Activated naive CD8-positive, alpha-beta T cell treated with anti-CD3 and anti-CD28 coated beads, Interleukin-2, amount 10 ng/mL, durations not matched to agents 7 days and 5 days (primary cell): ENCODE results near the gene GMPPA. TPM values are rescaled to one million over a fixed set of nuclear protein-coding genes. Genes with fewer than 3 reads are reported as not detected.

Experiments
- ATAC-seq: fragments of 150-1000 bp; cut with Tn5 transposase; one replicate; pipeline ENCODE4 v1.10.0; 2021; ENCODE audit warnings: low read depth, moderate library complexity
- POLR2A ChIA-PET: fragments of 350-600 bp; sonication (Branson Sonifier 250); formaldehyde crosslinking; loops from one replicate; lab custom pipeline; 2021; ENCODE audit warnings: antibody characterized with exemption; lab: Charles Lee
- DNase-seq: peaks from one replicate; pipeline ENCODE4 v3.0.0; 2021
- H3K27ac Mint-ChIP-seq: one replicate; pipeline ENCODE4 v1.8.0; 2022; ENCODE audit warnings: mild to moderate bottlenecking, mixed read lengths
- H3K27me3 Mint-ChIP-seq: one replicate; pipeline ENCODE4 v1.8.0; 2022; ENCODE audit warnings: mild to moderate bottlenecking, moderate library complexity, mixed read lengths
- H3K36me3 Mint-ChIP-seq: one replicate; pipeline ENCODE4 v1.8.0; 2021; ENCODE audit warnings: mild to moderate bottlenecking, mixed read lengths
- H3K4me1 Mint-ChIP-seq: one replicate; pipeline ENCODE4 v1.8.0; 2021; ENCODE audit warnings: mixed read lengths
- H3K4me3 Mint-ChIP-seq: one replicate; pipeline ENCODE4 v1.8.0; 2022; ENCODE audit warnings: mild to moderate bottlenecking, moderate library complexity, mixed read lengths
- H3K9me3 Mint-ChIP-seq: one replicate; pipeline ENCODE4 v1.8.0; 2021; ENCODE audit warnings: mixed read lengths
- total RNA-seq, 2 experiments: library from RNA; stranded (reverse); gene quantifications; one replicate each; pipeline ENCODE4 v1.2.3, GENCODE V29; 2021

The GMPPA gene
- total RNA-seq, 2 experiments from 2014 or later: 31.3 to 32.6 TPM

GRCh38 chr2:219461047-219461514, 37.6 kb upstream of the GMPPA start:
- Mint-ChIP-seq H3K27ac (peak overlapping the region; percentile 87), H3K4me1 (peaks cover 8% of the 10 kb centered on the region), H3K4me3 (peak overlapping the region; percentile 37), H3K9me3 (no peaks in the 10 kb centered on the region), H3K27me3 (no peaks in the 10 kb centered on the region), H3K36me3 (no peaks in the 10 kb centered on the region)
- ATAC-seq (peak; percentile 89), DNase-seq (peak; percentile 59)
- POLR2A ChIA-PET: interaction anchor here (0.7 to 1.3 kb wide), 5 partner anchors 8 to 73 kb away, joined by 3 to 4 read pairs (median 3); partner anchors contain the start of gene GMPPA

- no peaks in the 10 kb centered on the region for H3K36me3 Mint-ChIP-seq
- no peaks in the 10 kb centered on the region for H3K27me3 Mint-ChIP-seq
- H3K9me3 Mint-ChIP-seq: no peaks in the 10 kb centered on the region
- peak overlapping the region; percentile 87 for H3K27ac Mint-ChIP-seq
- no peak overlapping the region for H3K4me3 Mint-ChIP-seq
- ATAC-seq (no peak), DNase-seq (no peak)
- POLR2A ChIA-PET: interaction anchor here (0.8 to 1.3 kb wide), 4 partner anchors 9 to 74 kb away, joined by 3 to 4 read pairs (median 4); partner anchors contain the start of gene GMPPA
- H3K4me1 Mint-ChIP-seq: peaks cover 8% of the 10 kb centered on the region
Observed at GRCh38 chr2:219461669-219462068, 37.0 kb upstream of the GMPPA start.

GRCh38 chr2:219462349-219462748, 36.3 kb upstream of the GMPPA start:
- Mint-ChIP-seq H3K4me1 (peaks cover 8% of the 10 kb centered on the region), H3K9me3 (no peaks in the 10 kb centered on the region), H3K27me3 (no peaks in the 10 kb centered on the region), H3K4me3 (no peak overlapping the region), H3K27ac (no peak overlapping the region), H3K36me3 (no peaks in the 10 kb centered on the region)
- POLR2A ChIA-PET: interaction anchor here (1.8 kb wide), 1 partner anchor 36 kb away, joined by 4 read pairs; the partner anchor contains the start of gene GMPPA
- no peak for DNase-seq
- no peak for ATAC-seq

GRCh38 chr2:219464286-219465032, 34.2 kb upstream of the GMPPA start:
- Mint-ChIP-seq H3K4me1 (peaks cover 3% of the 10 kb centered on the region), H3K9me3 (no peaks in the 10 kb centered on the region), H3K27ac (no peak overlapping the region), H3K4me3 (no peak overlapping the region), H3K27me3 (no peaks in the 10 kb centered on the region), H3K36me3 (no peaks in the 10 kb centered on the region)
- no peak for DNase-seq
- POLR2A ChIA-PET: no interaction called here
- no peak for ATAC-seq

GRCh38 chr2:219465659-219466561, 32.8 kb upstream of the GMPPA start:
- POLR2A ChIA-PET: no interaction called here
- no peak for ATAC-seq
- no peak for DNase-seq
- Mint-ChIP-seq H3K4me3 (no peak overlapping the region), H3K27me3 (no peaks in the 10 kb centered on the region), H3K4me1 (no peaks in the 10 kb centered on the region), H3K27ac (no peak overlapping the region), H3K36me3 (no peaks in the 10 kb centered on the region), H3K9me3 (no peaks in the 10 kb centered on the region)

GRCh38 chr2:219466816-219467735, 31.6 kb upstream of the GMPPA start:
- Mint-ChIP-seq H3K27me3 (no peaks in the 10 kb centered on the region), H3K9me3 (no peaks in the 10 kb centered on the region), H3K4me3 (no peak overlapping the region), H3K36me3 (no peaks in the 10 kb centered on the region), H3K27ac (no peak overlapping the region), H3K4me1 (no peaks in the 10 kb centered on the region)
- POLR2A ChIA-PET: interaction anchor here (1.5 kb wide), 1 partner anchor 15 kb away, joined by 3 read pairs; no protein-coding TSS in a partner anchor
- no peak for ATAC-seq
- DNase-seq: no peak

- Mint-ChIP-seq H3K4me3 (no peak overlapping the region), H3K27ac (no peak overlapping the region), H3K36me3 (no peaks in the 10 kb centered on the region), H3K27me3 (no peaks in the 10 kb centered on the region), H3K4me1 (no peaks in the 10 kb centered on the region), H3K9me3 (no peaks in the 10 kb centered on the region)
- no peak for DNase-seq
- ATAC-seq: no peak
- POLR2A ChIA-PET: interaction anchor here (1.5 kb wide), 1 partner anchor 14 kb away, joined by 3 read pairs; no protein-coding TSS in a partner anchor
Observed at GRCh38 chr2:219467736-219468075, 31.0 kb upstream of the GMPPA start.

GRCh38 chr2:219468410-219469185, 30.1 kb upstream of the GMPPA start:
- POLR2A ChIA-PET: interaction anchor here (1.5 kb wide), 1 partner anchor 13 kb away, joined by 3 read pairs; no protein-coding TSS in a partner anchor
- no peak for DNase-seq
- no peaks in the 10 kb centered on the region for H3K36me3 Mint-ChIP-seq

GRCh38 chr2:219469186-219469724, 29.4 kb upstream of the GMPPA start:
- Mint-ChIP-seq H3K27ac (no peak overlapping the region), H3K4me3 (no peak overlapping the region), H3K9me3 (no peaks in the 10 kb centered on the region), H3K27me3 (no peaks in the 10 kb centered on the region), H3K36me3 (no peaks in the 10 kb centered on the region), H3K4me1 (no peaks in the 10 kb centered on the region)
- POLR2A ChIA-PET: no interaction called here
- DNase-seq (no peak), ATAC-seq (no peak)

More at GRCh38 chr2:219468410-219469185, 30.1 kb upstream of the GMPPA start:
- H3K9me3 Mint-ChIP-seq: no peaks in the 10 kb centered on the region
- no peak overlapping the region for H3K4me3 Mint-ChIP-seq
- ATAC-seq: no peak
- no peak overlapping the region for H3K27ac Mint-ChIP-seq
- H3K27me3 Mint-ChIP-seq: no peaks in the 10 kb centered on the region
- no peaks in the 10 kb centered on the region for H3K4me1 Mint-ChIP-seq

- Mint-ChIP-seq H3K4me3 (no peak overlapping the region), H3K9me3 (no peaks in the 10 kb centered on the region), H3K27me3 (no peaks in the 10 kb centered on the region), H3K4me1 (no peaks in the 10 kb centered on the region), H3K27ac (peak overlapping the region; percentile 35), H3K36me3 (no peaks in the 10 kb centered on the region)
- DNase-seq (no peak), ATAC-seq (no peak)
- POLR2A ChIA-PET: no interaction called here
Observed at GRCh38 chr2:219470429-219470828, 28.3 kb upstream of the GMPPA start.

- DNase-seq (no peak), ATAC-seq (no peak)
- H3K9me3 Mint-ChIP-seq: no peaks in the 10 kb centered on the region
- H3K36me3 Mint-ChIP-seq: no peaks in the 10 kb centered on the region
- H3K27ac Mint-ChIP-seq: no peak overlapping the region
- peaks cover 2% of the 10 kb centered on the region for H3K4me1 Mint-ChIP-seq
- POLR2A ChIA-PET: no interaction called here
- no peaks in the 10 kb centered on the region for H3K27me3 Mint-ChIP-seq
- H3K4me3 Mint-ChIP-seq: no peak overlapping the region
Observed at GRCh38 chr2:219471476-219472371, 27.0 kb upstream of the GMPPA start.
